Measurements from ENCODE around the gene SPAG5.

- TF ChIP-seq CTCF (IDR thresholded peaks at IDR 0.05) (peak; percentile 7), EZH2phosphoT487 (IDR thresholded peaks at IDR 0.05) (no peak)
Observed at GRCh38 chr17:28575126-28575795, 23.6 kb downstream of the SPAG5 start.
